ENCODE results near the gene CISD3.

- TF ChIP-seq, protein P1, sequence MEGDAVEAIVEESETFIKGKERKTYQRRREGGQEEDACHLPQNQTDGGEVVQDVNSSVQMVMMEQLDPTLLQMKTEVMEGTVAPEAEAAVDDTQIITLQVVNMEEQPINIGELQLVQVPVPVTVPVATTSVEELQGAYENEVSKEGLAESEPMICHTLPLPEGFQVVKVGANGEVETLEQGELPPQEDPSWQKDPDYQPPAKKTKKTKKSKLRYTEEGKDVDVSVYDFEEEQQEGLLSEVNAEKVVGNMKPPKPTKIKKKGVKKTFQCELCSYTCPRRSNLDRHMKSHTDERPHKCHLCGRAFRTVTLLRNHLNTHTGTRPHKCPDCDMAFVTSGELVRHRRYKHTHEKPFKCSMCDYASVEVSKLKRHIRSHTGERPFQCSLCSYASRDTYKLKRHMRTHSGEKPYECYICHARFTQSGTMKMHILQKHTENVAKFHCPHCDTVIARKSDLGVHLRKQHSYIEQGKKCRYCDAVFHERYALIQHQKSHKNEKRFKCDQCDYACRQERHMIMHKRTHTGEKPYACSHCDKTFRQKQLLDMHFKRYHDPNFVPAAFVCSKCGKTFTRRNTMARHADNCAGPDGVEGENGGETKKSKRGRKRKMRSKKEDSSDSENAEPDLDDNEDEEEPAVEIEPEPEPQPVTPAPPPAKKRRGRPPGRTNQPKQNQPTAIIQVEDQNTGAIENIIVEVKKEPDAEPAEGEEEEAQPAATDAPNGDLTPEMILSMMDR (conservative IDR thresholded peaks at IDR 0.05; ENCODE audit: low read depth, low read length): no peak
- no peak for TF ChIP-seq EZH2 (IDR thresholded peaks at IDR 0.05; ENCODE audit: low read length, unreplicated experiment)
- no peak for TF ChIP-seq EZH2phosphoT487 (IDR thresholded peaks at IDR 0.05; ENCODE audit: borderline replicate concordance, low read length)
Measured at GRCh38 chr17:38685491-38685890, 44.6 kb upstream of the CISD3 start.

Measured in PC-3 (cell line).